Heart left ventricle (tissue), 16 donors: ENCODE results near the gene TEX264. TPM values are rescaled to one million over a fixed set of nuclear protein-coding genes. Genes with fewer than 3 reads are reported as not detected.

ENCODE experiments used
- ATAC-seq, 4 donors: fragments of 200-7000 bp; cut with Tn5 transposase; one replicate each; pipeline ENCODE4 v1.9.1; 2020 to 2022; ENCODE audit warnings: moderate library complexity in 4 of 4, mild to moderate bottlenecking in 3 of 4, moderate number of reproducible peaks in 1 of 4
- DNase-seq, 5 donors: peaks; one replicate each; pipeline ENCODE4 v3.0.0-alpha.2; 2020
- H3K27ac ChIP-seq, 12 donors: fragments of 200-600 bp; sonication (generic) in 4 of 12; one replicate each; pipeline versions ENCODE4 v1.5.0 to v1.8.0; 2016 to 2022; ENCODE audit warnings: mild to moderate bottlenecking in 2 of 12
- H3K27me3 ChIP-seq, 9 donors: fragments of 200-600 bp; sonication (generic) in 2 of 9; one replicate each; pipeline versions ENCODE4 v1.5.1 to v1.8.0; 2016 to 2022; ENCODE audit warnings: mild to moderate bottlenecking in 3 of 9
- H3K36me3 ChIP-seq, 9 donors: fragments of 200-600 bp; sonication (generic) in 2 of 9; one replicate each; pipeline versions ENCODE4 v1.5.0 to v1.8.0; 2018 to 2022; ENCODE audit warnings: mild to moderate bottlenecking in 2 of 9
- H3K4me1 ChIP-seq, 12 donors: fragments of 200-600 bp; sonication (generic) in 4 of 12; one replicate each; pipeline versions ENCODE4 v1.5.0 to v1.8.0; 2016 to 2022; ENCODE audit warnings: mild to moderate bottlenecking in 3 of 12
- H3K4me3 ChIP-seq, 12 donors: fragments of 200-600 bp; sonication (generic) in 4 of 12; one replicate each; pipeline versions ENCODE4 v1.5.0 to v1.8.0; 2017 to 2022; ENCODE audit warnings: mild to moderate bottlenecking in 9 of 12, moderate library complexity in 4 of 12
- H3K9me3 ChIP-seq, 12 donors: fragments of 200-600 bp; sonication (generic) in 4 of 12; one replicate each; pipeline versions ENCODE4 v1.5.0 to v1.8.0; 2016 to 2022; ENCODE audit warnings: mild to moderate bottlenecking in 1 of 12
- CTCF ChIP-seq, 12 donors: fragments of 200-600 bp; sonication (generic) in 4 of 12; IDR thresholded peaks; one replicate each; pipeline versions ENCODE4 v1.5.0 to v1.8.0; 2018 to 2022; ENCODE audit warnings: antibody characterized with exemption in 12 of 12, mild to moderate bottlenecking in 5 of 12
- POLR2A ChIP-seq, 2 donors: fragments of 450-650 bp; IDR thresholded peaks; one replicate each; pipeline ENCODE4 v1.6.1; 2017; ENCODE audit warnings: antibody characterized with exemption in 2 of 2, mild to moderate bottlenecking in 2 of 2, moderate library complexity in 2 of 2
- WGBS, 4 donors: extraction: QIAGEN DNeasy Blood & Tissue Kit in 2 of 4; methylation state at CpG; one replicate each; pipeline versions ENCODE4 v1.1.5 to v1.1.7; 2013 to 2018; 5-methylcytosine and 5-hydroxymethylcytosine counted together
- intact Hi-C, 10 donors: fragments of 100-400 bp; cut with DNase I; formaldehyde crosslinking; loops; one replicate each; pipeline versions ENCODE4 v1.11.1 to v1.14.2; 2022
- polyA plus RNA-seq, 2 donors: library from polyadenylated mRNA; stranded (reverse); fragments of 200-250 nt; gene quantifications; one replicate each; pipeline ENCODE4 v1.2.3, GENCODE V29; 2013
- total RNA-seq, 9 donors: library from RNA; depleted of rRNA in 2 of 9; stranded (reverse); fragments of >200 nt in 2 of 9; fragmentation: NEBNext Ultra II Directional in 3 of 9; extraction: Animal tissue kit (Norgen Biotek cat#: 25700) in 3 of 9; gene quantifications; one replicate each; pipeline versions ENCODE4 v1.1.0 to v1.2.4, GENCODE V29; 2016 to 2023
- donor health status: ischemic (EF 13 %, LVEDD 7.1; RV severe dilation, severe dysfunction).
- donor health status: healthy with polysubstance abuse.
- donor health status: DM: no; HTN: yes; CAD: no.
- donor health status: DM: no; HTN: no; CAD: no.
- donor health status: ischemic (EF 25% LVEDD 6.9; RV normal size, moderate dysfunction).
- donor health status: ischemic (EF 25% LVEDD 5.7; RV mildly dilated, moderate dysfunction).
- donor health status: healthy.
- donor health status: DM: yes; HTN: yes; CAD: no.
- donor health status: ischemic (EF 35%, LVEDD 5.7; RV mildly dilated, moderate dysfunction).
- donor health status: nonischemic (EF 11% LVEDD 7.7; RV severe dilation, severe dysfunction).
- donor health status: DM: yes; HTN: yes; CAD: no.
- donor health status: PGD.
- donor health status: ischemic (EF 29% LVEDD 5.4; RV normal size, mild dysfunction).
- donor health status: nonischemic (EF 23%, LVEDD 6.1; RV moderate dilation, normal function).

Gene TEX264
- total and polyA plus RNA-seq, 11 donors, result 29.5 to 69.0 (median 40.0) TPM

GRCh38 chr3:51675201-51675611 lies 4.2 kb downstream of the TEX264 start:
- Histone ChIP-seq H3K27me3 (no peaks in the 10 kb centered on the region), H3K4me1 (peaks cover 2 to 69% (median 43%) of the 10 kb centered on the region in 12 donors), H3K27ac (no peak overlapping the region), H3K4me3 (no peak overlapping the region), H3K36me3 (peaks cover 0 to 50% (median 20%) of the 10 kb centered on the region in 9 donors), H3K9me3 (no peaks in the 10 kb centered on the region)
- intact Hi-C loops, result loop anchor here in 4 of 10 donors (10.0 kb wide), 2 partner anchors 280 to 290 kb away; partner anchors contain the start of genes RBM15B (in 3 of the 4) and MANF (in 1 of the 4)
- TF ChIP-seq POLR2A (IDR thresholded peaks at IDR 0.05) (no peak), CTCF (IDR thresholded peaks at IDR 0.05) (no peak)
- ATAC-seq (no peak), DNase-seq (peak in 1 of 5 donors; percentile 14)
- WGBS, 4 donors, result 86 to 91% (median 88%) methylated on average over 1 to 2 of the region's 2 CpGs

GRCh38 chr3:51676102-51676640 lies 5.1 kb downstream of the TEX264 start:
- intact Hi-C loops, result loop anchor here in 4 of 10 donors (10.0 kb wide), 2 partner anchors 281 to 291 kb away; partner anchors contain the start of genes RBM15B (in 3 of the 4) and MANF (in 1 of the 4)
- Histone ChIP-seq H3K4me1 (peaks cover 4 to 72% (median 46%) of the 10 kb centered on the region in 12 donors), H3K9me3 (no peaks in the 10 kb centered on the region), H3K27ac (no peak overlapping the region), H3K36me3 (peaks cover 0 to 50% (median 20%) of the 10 kb centered on the region in 9 donors), H3K27me3 (no peaks in the 10 kb centered on the region), H3K4me3 (no peak overlapping the region)
- ATAC-seq, result no peak
- peak in 2 of 5 donors; percentile 18 to 42 for DNase-seq
- no peak for TF ChIP-seq POLR2A (IDR thresholded peaks at IDR 0.05)
- no peak for TF ChIP-seq CTCF (IDR thresholded peaks at IDR 0.05)
- 94 to 100% (median 95%) methylated on average over 2 to 3 of the region's 3 CpGs for WGBS, 4 donors

- Histone ChIP-seq H3K4me1 (peaks cover 9 to 78% (median 52%) of the 10 kb centered on the region in 12 donors), H3K27me3 (no peaks in the 10 kb centered on the region), H3K27ac (no peak overlapping the region), H3K36me3 (peaks cover 0 to 50% (median 20%) of the 10 kb centered on the region in 9 donors), H3K4me3 (no peak overlapping the region), H3K9me3 (no peaks in the 10 kb centered on the region)
- TF ChIP-seq POLR2A (IDR thresholded peaks at IDR 0.05), result no peak
- no peak for TF ChIP-seq CTCF (IDR thresholded peaks at IDR 0.05)
- peak in 2 of 5 donors; percentile 17 to 22 for DNase-seq
- no peak for ATAC-seq
- intact Hi-C loops, result loop anchor here in 4 of 10 donors (10.0 kb wide), 2 partner anchors 283 to 293 kb away; partner anchors contain the start of genes RBM15B (in 3 of the 4) and MANF (in 1 of the 4)
- WGBS, 4 donors, result 80 to 96% (median 95%) methylated on average over 1 to 3 of the region's 3 CpGs
These were observed 6.3 kb downstream of the TEX264 start for GRCh38 chr3:51677358-51677757.

- Histone ChIP-seq H3K27me3 (no peaks in the 10 kb centered on the region), H3K4me3 (no peak overlapping the region), H3K36me3 (peaks cover 0 to 52% (median 20%) of the 10 kb centered on the region in 9 donors), H3K27ac (peak overlapping the region in 4 of 12 donors; percentile 13 to 18 (median 14)), H3K9me3 (no peaks in the 10 kb centered on the region), H3K4me1 (peaks cover 9 to 76% (median 52%) of the 10 kb centered on the region in 12 donors)
- TF ChIP-seq POLR2A (IDR thresholded peaks at IDR 0.05) (no peak), CTCF (IDR thresholded peaks at IDR 0.05) (no peak)
- WGBS, 4 donors, result 70 to 100% (median 86%) methylated on average over 1 of the region's 1 CpG
- DNase-seq (peak in 2 of 5 donors; percentile 2 to 23), ATAC-seq (no peak)
- intact Hi-C loops, result loop anchor here in 4 of 10 donors (10.0 kb wide), 2 partner anchors 283 to 293 kb away; partner anchors contain the start of genes RBM15B (in 3 of the 4) and MANF (in 1 of the 4)
These were observed 7.1 kb downstream of the TEX264 start for GRCh38 chr3:51678186-51678585.
